GM23248 (cell line): ENCODE measurements around the gene CLCN6.

ENCODE experiments used
- EZH2 ChIP-seq: fragments of 200-600 bp; sonication (generic); IDR thresholded peaks from 2 replicates; pipeline ENCODE4 v1.6.1; 2018; ENCODE audit warnings: antibody characterized with exemption, mild to moderate bottlenecking; ENCODE audit not compliant: insufficient read depth, poor library complexity, severe bottlenecking
- EZH2phosphoT487 ChIP-seq: fragments of 200-600 bp; sonication (generic); IDR thresholded peaks from 2 replicates; pipeline ENCODE4 v1.6.1; 2018; ENCODE audit warnings: antibody characterized with exemption, moderate library complexity, mild to moderate bottlenecking, low read depth; ENCODE audit not compliant: insufficient read depth

DNA sequence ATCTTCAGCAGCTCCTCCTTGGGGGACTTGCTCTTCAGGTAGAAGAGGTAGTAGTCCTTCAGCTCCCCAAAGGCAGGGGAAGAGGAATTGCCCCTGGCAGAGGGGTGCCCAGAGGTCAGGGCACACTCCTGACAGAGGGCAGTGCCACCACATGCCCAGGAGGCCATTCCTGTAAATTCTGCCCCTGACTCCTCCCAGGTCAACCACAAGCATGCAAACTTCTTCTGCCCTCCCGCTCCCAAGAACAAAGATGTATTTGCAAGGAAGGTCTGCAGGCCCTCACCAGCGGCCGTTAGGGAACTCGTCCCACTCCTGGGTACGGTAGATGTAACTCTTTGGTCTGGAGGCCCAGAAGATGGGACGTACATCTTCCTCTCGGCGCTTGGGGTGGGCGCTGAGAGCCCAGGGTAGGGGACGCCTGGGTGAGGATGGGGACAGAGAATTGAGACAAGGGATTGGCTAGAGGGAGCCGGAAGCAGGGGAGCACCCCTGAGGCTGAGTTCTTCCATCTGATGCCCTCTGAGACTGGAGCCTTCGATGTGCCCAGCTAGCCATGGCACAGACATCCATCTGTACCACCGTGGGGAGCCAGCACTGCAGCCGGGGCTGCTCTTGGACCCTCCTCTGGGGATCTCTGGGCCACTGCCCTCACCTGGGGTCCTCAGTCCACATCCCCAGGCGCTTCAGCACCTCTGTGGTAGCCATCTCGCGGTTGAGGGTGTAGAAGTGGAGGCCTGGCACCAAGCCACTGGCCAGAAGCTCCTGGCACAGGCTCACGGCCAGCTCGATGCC lies 11.3 kb upstream of the CLCN6 start:
- no peak for TF ChIP-seq EZH2phosphoT487
- no peak for TF ChIP-seq EZH2
